Embryonic facial prominence (tissue), 1 donor: ENCODE measurements around the gene HSD17B1.

Source experiments
- DNase-seq: peaks from one replicate; pipeline ENCODE4 v3.0.0-alpha.2; 2016; ENCODE audit errors: extremely low spot score

Gene HSD17B1

DNA sequence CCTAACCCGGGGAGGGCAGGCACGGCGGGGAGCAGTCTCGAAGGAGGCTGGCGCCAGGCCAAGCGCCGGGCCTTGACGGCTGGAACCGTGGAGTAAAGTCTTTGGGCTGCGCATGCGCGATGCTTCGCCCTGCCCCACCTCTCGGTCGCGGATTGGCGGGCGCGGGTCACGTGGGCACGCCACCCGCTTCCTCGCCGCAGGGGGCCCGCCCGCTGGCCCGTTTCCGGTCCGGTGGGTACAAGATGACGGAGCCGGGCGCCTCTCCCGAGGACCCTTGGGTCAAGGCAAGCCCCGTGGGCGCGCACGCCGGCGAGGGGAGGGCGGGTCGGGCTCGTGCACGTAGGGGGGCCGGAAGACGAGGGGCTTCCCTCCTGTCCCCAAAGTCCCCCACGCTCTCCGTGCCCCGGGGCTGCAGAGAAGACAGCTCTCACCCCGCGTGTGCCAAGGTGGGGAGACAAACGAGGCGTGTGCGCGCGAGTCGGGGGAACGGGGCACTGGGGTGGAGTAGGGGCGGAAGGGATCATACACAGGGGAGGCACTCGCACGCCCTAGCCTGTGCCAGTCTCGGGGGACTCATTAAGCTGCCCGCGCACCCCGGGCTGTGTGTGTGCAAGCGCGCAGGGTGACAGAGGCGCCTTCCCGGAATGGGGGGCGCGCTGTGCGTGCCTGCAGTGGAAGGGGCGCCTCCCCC lies 14.3 kb downstream of the HSD17B1 start, which contains the start of gene MLX:
Gene MLX (plus strand): TSS at position 218 of the 691 bp plus-strand sequence. CDS start 25 bp downstream, at position 243.
- DNase-seq = peak; percentile 76

DNA sequence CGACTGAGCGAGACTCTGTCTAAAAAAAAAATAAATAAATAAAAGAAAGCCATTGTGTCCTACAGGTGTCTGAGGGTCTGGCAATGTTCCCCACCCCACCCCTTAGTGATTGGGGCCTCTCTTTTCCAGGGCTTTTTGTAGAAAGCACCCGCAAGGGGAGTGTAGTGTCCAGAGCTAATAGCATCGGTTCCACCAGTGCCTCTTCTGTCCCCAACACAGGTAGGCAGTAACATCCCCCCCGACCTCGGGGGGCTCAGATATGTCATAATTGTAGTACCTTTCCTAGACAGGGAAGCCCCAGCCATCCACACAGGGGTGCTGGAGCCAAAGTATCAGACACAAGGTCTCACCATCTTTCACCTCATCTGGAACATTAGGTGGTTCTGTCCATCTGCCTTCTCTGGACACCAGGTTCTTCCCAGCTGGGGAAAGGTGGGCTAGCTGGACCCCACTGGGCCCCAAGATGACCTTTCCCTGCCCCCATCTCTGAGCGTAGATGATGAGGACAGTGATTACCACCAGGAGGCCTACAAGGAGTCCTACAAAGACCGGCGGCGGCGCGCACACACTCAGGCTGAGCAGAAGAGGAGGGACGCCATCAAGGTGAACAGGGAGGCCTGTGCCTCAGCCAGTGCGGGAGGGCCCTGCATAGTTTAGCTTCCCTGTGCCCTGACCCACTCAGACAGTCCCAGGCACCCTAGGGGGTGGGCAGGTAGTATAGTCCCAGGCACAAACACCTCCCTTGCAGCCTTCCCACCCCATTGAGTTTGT lies 15.8 kb downstream of the HSD17B1 start:
- DNase-seq = no peak

DNA sequence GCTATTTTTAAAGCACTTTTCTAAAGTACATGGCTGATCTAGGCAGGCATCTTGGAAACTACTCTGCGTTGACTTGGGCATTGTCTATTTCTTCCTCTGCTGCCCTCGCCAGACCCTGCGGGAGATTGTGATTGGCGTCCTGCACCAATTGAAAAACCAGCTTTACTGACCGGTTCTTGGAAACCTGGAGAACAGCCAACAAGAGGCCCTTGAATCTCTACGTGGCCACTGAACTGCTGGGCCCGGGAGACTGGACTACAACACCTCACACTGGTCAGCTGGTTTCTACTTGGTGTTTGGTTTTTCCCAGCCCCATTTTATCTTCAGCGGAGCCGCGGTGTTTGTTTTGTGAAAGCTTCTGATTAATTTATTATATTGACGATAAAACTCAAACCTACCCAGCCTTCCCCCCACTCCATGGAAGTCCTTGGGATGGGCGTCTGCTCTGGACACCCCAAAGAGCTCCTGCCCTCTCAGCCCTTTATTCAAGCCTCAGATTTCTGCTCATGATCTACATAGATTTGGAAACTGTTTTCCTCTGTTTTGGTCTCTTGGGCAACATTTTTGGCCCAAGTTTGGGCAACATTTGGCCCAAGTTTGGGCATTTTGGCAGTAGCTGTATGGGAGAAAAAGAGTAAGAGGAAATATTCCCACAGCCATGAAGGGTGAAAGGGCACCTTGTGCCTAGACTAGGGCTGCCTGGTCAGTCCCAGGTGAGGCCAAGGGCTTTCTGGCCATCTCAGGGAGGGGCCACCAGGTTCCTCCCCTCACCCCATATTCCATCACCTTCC lies 18.9 kb downstream of the HSD17B1 start:
- no peak for DNase-seq

DNA sequence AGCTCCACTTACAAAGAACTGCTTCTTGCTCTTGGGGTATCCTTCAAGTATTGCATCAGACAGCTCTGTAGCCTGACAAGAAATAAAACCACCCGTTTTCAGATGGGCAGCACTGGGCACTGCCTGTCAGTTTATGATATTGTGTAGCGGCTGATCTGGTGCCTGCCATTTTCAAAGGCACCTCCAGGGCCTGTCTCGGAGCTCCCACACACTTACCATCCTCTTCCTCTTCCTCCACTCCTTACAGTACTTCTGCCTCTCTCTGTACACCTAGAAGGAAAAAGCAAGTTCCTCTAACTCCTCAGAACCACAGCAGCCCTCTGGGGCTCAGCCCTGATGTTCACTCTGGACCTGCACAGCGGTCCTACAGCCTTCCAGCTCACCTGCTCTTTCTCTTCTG lies 20.4 kb downstream of the HSD17B1 start:
- DNase-seq = no peak

DNA sequence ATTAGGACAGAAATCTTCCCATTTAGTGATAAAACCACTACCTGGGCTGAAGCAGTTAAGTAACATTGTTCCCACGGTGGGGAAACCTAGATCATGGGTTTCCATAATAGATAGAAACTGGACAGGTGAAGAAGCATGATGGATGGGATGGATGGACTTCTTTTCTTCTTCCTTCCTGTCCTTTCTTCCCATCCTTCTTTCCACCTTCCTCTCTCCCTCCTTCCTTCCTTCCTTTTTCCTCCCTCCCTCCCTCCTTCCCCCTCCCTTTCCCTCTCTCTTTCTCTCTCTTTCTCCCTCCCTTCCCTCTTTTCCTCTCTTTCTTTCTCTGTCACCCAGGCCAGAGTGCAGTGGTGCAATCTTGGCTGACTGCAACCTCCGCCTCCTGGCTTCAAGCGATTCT lies 21.7 kb downstream of the HSD17B1 start:
- DNase-seq = no peak

DNA sequence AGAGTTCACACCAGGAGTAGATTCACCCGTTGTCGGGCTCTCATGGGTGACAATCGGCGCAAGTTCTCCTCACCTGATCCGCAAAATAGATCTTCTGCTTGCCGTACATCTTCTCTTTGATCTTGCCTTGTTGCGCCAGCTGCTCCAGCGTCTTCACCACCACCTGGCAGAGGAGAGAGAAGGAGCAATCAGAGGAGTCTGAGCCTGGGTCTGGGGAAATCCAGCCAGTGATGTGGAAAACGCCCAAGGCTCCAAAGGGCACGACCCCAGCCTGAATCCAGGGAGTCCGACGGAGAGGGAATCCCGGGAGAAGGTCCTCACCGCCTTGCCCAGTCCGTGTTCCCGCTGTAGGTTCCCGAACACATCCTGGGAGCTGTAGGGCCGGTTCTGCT lies 24.4 kb downstream of the HSD17B1 start:
- no peak for DNase-seq

DNA sequence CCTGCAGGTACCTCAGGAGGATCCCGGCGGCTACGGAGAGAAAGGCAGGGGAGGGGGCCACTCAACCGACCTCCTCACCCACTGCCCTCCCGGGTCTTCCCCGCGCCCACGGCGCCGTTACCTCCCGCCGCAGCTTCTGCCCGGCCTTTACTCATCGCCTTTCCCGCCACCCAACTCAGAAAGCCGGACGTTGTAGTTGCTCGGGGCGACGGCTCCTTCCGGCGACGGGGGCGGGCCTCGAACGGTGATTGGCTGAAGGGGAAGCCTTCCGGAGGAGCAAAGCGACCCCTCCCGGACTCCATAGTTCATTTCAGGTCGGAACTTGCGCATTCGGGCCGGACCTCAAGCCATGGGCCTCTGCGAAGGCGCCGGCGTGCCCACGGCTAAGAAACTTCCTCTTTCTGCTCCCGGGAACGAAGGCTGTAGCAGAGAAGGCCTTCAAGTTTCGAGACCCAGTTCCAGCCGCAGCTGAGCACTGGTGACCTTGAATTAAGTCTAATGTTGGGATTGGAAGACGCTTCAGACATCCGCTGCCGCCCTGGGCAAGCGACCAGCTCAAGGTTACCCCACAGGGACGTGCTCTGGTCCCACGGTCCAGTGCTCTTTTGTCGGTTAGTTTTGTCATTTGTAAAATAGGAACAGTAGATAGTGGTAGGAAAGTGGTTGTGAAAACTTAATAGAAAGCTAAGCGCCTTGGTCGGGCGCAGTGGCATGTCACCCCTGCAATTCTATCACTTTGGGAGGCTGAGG lies 25.0 kb downstream of the HSD17B1 start, which contains the start of gene PSMC3IP:
Gene PSMC3IP (minus strand): TSS at position 198 of the 750 bp plus-strand sequence. CDS start 43 bp downstream, at position 155.
- peak; percentile 84 for DNase-seq

DNA sequence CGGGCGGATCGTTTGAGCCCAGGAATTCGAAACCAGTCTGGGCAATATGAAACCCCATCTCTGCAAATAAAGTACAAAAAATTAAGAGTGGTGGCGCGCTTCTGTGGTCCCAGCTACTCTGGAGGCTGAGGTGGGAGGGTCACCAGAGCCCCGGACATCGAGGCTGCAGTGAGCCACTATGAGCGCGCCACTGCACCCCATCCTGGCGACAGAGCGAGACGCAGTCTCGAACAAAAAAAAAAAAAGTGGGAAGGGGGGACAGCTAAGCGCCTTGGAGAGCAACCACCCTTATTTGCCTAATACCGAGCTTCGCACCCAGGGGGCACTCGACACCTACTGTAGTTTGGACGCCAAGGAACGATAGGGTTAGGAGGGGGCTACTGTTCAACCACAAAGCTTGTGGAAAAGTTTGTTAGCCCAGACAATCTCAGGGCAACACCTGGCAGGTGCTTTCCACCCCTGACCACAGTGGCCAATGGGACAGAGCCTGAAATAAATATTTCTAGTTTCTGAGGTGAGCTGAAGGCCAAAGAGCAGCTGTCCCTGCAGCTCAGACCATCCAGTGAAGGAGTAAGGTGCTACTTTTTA lies 25.7 kb downstream of the HSD17B1 start:
- peak; percentile 66 for DNase-seq

DNA sequence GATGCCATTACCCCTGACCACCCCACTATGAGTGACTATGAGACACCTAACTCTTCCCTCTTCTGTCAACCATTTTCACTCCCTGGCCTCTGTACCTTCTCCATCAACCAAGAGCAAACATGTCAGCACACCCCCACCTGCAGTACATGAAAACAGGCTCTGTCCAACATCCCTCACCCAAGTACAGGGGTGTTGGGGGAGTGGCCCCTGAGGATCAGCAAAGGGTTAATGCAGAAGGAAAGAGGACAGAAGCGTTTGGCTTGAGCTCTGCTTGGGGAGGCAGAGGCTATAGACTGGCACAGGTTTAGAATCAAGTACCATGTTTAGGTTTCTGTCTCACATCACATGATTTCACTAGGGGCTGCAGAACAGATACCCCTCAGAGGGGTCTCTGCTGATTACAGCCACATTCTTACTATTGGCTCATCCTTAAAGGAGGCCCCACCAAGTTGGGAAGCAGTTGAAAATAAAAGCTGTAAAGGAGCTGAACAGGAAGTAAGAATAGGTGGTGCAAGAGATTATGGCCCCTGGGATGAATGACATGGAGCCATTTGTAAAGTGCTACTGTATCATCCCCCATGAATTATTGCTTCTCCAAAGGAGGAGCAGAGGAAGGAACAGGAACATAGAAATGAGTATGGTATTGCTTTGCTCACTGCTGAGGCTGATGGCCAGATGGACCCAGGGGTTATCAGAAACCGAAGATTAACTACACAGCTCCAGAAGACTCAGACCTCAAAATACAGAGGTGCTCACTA lies 27.2 kb downstream of the HSD17B1 start:
- DNase-seq = no peak

DNA sequence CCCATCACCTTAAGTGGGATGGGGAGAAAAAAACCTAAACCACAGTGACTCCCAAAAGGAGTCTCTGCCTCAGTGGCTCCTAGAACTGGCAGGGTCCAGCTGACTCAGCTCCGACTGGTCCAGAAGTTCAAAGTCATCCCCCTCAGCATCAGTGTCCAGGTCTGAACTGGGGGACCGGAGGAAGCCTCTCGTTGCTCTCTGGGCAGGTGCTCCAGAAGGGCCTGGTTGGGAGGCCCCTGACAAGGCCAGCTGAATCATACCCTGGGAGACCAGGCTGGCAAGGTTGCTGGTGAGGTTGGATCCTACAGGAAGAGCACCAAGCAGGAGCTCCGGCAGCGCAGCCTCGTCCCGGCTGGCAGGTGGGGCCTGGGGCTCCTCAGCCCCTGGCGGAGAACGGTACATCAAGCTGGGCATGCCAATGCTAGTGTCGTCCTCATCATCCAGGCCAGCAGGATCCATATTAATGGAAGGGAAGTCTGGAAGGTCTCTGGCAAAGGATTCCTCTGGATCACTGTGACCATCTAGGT lies 29.1 kb downstream of the HSD17B1 start:
- DNase-seq = no peak

DNA sequence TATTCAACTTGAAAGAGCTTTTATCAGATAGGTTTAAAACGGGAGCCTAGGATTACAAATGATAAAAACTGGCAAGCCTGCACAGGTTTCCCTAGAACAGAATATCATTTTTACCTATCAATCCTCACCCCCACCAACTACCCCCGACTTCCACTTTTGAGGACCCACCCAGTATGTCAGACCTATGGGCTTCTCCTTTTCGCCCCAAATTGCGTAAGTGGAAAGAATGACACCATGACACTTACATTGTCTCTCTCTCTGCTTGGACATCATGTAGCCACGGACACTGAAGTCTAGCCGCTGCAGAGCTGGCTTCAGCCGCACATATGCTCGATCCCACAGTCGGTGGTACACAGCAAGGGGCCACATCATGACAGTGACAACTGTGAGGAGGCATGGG lies 32.2 kb downstream of the HSD17B1 start:
- no peak for DNase-seq

DNA sequence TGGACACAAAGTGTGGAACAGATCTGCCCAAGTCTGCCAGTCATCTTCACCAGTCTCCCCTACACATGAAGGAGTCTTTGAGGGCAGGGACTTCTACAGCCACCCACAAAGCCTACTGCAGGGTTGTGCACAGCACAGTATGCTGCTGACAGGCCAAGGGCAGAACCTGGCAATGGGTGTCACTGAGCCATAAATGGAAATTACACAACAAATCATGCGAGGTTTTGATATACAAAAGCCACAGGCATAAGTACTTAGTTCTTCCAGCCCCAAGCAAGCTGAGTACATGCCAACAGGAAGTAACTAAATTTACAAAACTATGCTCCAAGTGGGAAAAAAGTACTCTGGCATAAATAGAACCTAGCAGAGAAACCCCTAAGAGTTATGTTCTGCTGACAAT lies 32.6 kb downstream of the HSD17B1 start:
- DNase-seq = no peak

DNA sequence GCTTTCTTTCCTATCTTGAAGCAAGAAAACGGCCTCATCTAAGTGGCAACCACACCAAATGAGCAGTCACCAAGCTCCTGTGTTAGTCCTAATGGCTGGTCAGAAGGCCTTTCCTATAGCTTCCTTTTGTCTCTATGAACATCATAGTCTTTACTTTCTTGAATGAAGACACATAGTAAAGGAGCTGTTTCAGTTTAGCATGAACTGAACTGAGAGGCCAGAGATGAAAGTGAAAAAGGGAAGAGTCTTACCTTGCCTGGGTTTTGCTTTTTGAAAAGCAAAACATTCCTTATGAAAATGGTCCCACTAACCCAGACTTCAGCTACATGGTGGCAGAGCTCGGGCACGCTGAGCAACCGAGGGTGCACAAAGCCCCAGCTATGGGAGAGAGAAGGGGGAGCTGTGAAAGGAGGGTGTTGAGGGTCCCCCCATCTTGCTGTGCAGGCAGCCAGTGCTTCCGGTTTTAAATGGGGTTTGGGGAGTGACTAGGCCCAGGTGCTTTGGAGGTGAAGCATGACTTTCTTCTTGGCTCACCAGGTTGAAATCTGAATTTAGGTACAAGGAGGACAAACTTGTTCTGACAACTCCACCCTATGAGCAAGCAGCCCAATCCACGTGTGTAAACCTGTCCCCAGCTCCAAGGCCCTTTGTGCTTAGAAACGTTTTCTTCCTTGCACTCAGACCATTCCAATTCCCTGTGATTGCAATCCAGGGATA lies 33.9 kb downstream of the HSD17B1 start:
- no peak for DNase-seq

DNA sequence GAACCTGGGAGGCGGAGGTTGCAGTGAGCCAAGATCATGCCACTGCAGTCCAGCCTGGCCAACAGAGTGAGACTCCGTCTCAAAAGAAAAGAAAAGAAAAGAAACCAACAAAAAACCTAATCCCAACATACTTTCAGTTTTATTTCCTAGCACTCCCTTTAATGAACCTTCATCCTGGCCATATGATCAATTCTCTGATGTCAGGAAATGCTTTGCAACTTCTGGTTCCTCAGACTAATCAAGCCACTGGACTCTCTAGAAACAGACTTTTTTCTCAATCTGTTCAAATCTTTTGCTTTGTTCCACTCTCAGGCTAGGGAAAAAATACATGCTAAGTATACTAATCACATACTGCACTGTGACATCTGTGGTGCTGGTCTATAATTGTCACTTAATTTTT lies 38.2 kb downstream of the HSD17B1 start:
- no peak for DNase-seq

DNA sequence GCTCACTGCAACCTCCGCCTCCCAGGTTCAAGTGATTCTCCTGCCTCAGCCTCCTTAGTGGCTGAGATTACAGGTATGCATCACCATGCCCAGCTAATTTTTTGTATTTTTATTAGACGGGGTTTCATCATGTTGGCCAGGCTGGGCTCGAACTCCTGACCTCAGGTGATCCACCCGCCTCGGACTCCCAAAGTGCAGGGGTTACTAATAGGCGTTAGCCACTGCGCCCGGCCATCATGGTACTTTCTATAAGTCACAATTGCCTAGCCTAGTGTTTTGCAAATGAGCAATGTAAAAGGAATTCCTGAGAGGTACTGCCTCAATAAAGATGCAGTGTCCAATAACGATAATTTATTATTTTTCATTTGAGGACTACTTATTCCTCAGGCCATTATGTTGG lies 38.7 kb downstream of the HSD17B1 start:
- DNase-seq = no peak

DNA sequence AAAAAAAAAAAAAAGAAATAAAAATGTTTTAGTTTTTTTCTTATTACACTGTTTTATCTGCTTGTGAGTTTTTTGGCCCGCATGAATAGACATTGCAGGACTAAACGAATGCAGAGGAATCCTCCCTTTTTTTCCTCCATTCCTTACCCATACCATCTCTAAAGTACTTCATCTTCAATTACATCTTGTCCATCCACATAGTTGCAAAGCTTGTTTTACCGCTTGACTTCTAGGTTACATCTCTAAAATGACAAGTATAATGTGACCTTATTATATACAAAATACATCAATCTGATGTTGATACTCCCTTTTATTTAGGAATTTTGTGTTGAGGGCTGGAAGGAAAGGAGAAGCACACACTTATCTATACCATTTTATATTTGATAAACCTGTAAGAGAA lies 43.7 kb downstream of the HSD17B1 start:
- no peak for DNase-seq

DNA sequence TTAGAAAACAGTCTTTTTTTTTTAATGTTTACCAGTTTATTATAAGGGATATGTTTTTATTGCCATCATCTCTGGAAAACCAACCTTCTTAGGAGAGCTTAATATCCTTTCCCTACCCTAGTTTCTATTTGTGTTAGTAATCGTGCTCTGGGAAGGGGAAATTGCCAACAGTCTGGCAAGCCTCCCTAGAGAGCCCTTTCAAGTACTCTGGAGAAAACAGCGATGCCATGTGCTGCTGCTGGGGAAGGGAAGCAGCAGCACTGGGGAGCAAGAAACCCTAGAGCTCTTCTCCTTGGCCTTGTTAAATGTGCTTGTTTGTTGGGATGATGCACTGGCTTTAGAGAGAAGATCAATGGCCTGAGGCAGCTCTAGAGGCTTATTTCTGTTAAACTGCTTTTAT lies 46.2 kb downstream of the HSD17B1 start:
- DNase-seq = no peak

DNA sequence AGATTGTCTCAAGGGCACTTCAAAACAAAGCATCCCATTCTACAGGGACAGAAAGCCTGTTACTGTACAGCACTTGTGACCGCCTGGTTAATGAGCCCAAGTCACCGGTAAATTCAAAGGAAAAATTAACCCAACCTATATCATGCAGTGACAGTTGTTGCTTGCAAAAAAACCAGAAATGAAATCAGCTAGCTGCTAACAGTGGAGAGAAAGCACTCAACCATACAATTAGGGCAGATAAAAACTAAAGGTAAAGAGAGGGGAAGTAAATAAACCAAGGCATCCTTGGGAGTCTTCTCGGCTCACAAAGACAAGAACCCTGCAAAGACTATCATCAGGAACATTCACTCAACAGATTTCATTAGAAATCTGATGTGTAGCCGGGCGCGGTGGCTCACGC lies 50.6 kb downstream of the HSD17B1 start:
- no peak for DNase-seq
